ENCODE data around the gene ZNF784.

Gene ZNF784

DNA sequence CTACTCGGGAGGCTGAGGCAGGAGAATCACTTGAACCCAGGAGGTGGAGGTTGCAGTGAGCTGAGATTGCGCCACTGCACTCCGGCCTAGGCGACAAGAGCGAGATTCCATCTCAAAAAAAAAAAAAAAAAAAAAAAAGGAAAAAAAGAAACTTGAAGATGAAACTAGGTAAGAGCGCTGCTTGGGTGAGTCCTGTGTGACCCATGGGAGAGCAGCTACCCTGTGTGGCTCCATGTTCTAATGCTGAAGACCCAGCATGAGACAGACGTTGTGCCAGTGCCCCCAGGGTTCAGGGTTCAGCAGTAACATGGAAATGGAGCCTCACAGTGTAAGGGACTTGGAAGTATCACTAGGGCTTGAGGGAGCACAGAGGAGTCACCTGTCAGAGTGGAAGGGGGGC, 5.9 kb downstream of the ZNF784 start:
- no peak for DNase-seq

DNA sequence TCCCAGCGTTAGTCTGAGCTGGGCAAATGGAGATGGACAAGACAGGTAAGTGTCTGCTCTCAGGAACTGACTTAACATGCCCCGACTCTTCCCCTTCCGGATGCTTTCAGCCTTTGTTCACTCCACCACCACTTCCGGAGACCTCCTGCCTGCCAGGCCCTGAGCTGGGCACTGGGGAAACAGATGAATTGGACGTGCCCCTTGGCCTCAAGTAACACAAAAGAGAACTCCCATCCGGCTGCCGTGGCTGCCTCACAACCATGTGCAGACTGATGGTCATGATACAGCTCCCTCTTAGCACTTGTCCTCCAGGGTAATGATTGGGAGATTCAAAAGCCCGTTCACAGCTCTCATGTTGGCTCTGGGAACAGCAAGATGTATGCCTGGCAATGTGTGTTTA, 6.9 kb downstream of the ZNF784 start:
- DNase-seq, result no peak

DNA sequence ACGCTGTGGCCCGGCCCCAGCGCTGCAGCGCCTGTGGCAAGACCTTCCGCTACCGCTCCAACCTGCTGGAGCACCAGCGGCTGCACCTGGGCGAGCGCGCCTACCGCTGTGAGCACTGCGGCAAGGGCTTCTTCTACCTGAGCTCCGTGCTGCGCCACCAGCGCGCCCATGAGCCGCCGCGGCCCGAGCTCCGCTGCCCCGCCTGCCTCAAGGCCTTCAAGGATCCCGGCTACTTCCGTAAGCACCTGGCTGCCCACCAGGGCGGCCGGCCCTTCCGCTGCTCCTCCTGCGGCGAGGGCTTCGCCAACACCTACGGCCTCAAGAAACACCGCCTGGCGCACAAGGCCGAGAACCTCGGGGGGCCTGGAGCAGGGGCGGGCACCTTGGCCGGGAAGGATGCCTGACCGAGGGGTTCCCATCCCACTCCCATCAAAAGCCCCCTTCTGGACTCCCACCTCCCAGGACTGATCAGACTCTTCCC, 7.9 kb downstream of the ZNF784 start:
- DNase-seq, result no peak

DNA sequence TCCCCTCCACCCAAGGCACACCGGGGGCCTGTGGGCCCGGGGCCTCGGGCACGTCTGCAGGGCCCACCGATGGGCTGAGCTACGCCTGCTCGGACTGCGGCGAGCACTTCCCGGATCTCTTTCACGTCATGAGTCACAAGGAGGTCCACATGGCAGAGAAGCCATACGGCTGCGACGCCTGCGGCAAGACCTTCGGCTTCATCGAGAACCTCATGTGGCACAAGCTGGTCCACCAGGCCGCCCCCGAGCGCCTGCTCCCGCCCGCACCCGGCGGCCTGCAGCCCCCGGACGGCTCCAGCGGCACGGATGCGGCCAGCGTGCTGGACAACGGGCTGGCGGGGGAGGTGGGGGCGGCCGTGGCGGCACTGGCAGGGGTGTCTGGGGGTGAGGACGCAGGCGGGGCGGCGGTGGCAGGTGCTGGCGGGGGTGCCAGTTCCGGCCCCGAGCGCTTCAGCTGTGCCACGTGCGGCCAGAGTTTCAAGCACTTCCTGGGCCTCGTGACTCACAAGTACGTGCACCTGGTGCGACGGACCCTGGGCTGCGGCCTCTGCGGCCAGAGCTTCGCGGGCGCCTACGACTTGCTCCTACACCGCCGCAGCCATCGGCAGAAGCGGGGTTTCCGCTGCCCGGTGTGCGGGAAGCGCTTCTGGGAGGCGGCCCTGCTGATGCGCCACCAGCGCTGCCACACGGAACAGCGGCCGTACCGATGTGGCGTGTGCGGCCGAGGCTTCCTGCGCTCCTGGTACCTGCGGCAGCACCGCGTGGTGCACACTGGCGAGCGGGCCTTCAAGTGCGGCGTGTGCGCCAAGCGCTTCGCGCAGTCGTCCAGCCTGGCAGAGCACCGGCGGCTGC, 8.6 kb downstream of the ZNF784 start:
- no peak for DNase-seq

DNA sequence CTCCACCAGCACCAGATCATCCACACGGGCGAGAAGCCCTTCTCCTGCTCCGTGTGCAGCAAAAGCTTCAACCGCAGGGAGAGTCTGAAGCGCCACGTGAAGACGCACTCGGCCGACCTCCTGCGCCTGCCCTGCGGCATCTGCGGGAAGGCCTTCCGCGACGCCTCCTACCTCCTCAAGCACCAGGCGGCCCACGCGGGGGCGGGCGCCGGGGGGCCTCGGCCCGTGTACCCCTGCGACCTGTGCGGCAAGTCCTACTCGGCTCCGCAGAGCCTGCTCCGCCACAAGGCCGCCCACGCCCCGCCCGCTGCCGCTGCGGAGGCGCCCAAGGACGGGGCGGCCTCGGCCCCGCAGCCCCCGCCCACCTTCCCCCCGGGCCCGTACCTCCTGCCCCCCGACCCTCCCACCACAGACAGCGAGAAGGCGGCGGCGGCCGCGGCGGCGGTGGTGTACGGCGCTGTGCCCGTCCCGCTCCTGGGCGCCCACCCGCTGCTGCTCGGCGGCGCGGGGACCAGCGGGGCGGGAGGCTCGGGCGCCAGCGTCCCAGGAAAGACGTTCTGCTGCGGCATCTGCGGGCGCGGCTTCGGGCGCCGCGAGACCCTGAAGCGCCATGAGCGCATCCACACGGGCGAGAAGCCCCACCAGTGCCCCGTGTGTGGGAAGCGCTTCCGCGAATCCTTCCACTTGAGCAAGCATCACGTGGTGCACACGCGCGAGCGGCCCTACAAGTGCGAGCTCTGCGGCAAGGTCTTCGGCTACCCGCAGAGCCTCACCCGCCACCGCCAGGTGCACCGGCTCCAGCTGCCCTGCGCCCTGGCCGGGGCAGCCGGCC, 9.4 kb downstream of the ZNF784 start:
- DNase-seq, result no peak

DNA sequence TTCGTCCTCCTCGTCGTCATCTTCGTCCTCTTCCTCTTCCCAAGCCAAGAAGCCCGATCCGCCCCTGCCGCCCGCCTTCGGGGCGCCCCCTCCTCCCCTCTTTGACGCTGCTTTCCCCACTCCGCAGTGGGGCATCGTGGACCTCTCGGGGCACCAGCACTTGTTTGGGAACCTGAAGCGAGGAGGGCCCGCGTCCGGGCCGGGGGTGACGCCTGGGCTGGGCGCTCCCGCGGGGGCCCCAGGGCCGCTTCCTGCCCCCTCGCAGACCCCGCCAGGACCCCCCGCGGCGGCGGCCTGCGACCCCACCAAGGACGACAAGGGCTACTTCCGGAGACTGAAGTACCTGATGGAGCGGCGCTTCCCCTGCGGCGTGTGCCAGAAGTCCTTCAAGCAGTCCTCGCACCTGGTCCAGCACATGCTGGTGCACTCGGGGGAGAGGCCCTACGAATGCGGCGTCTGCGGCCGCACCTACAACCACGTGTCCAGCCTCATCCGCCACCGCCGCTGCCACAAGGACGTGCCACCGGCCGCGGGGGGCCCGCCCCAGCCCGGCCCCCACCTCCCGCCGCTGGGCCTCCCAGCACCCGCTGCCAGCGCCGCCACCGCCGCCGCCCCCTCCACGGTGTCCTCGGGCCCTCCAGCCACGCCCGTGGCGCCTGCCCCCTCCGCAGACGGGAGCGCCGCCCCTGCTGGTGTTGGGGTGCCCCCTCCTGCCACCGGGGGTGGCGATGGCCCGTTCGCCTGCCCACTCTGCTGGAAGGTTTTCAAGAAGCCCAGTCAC, 10.2 kb downstream of the ZNF784 start:
- no peak for DNase-seq

DNA sequence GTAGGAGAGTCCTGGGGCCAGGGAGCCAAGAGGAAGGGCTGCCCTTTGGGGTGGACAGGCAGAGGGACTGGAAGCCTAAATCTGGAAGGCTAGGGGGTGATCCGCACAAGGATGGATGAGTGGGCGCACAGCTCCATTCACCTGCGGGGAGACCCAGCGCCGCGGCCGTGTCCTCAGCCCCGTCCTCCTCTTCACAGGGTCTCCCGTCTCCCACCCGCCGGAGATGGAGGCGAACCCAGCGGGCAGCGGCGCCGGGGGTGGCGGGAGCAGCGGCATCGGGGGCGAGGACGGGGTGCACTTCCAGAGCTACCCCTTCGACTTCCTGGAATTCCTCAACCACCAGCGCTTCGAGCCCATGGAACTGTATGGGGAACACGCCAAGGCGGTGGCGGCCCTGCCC, 11.0 kb downstream of the ZNF784 start:
- no peak for DNase-seq

DNA sequence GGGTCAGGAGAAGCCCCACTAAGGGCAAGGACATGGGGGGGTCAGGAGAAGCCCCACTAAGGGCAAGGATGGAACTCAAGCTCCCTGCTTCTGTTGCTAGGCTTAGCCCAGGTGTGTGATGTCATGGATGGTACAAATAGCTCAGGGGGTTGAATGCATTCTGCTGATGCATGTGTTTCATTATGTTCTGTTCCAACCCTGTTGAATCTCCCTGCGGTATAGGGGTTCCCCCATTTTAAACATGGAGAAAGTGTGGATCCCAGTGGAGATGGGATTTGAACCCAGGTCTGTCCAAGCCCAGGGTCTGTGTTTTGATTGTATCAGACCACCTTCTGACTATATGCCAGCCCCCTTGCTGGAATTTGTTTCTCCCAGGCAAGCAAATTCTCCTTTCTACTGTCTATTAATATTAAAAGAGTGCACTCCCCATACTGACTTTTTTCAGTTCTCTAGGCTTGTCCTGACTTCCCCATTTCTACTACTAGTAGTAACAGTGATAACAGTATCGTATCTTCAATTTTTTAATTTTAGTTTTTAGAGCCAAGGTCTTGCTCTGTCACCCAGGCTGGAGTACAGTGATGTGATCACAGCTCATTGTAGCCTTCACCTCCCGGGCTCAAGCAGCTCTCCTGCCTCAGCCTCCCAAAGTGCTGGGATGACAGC, 12.3 kb downstream of the ZNF784 start:
- DNase-seq, result no peak

DNA sequence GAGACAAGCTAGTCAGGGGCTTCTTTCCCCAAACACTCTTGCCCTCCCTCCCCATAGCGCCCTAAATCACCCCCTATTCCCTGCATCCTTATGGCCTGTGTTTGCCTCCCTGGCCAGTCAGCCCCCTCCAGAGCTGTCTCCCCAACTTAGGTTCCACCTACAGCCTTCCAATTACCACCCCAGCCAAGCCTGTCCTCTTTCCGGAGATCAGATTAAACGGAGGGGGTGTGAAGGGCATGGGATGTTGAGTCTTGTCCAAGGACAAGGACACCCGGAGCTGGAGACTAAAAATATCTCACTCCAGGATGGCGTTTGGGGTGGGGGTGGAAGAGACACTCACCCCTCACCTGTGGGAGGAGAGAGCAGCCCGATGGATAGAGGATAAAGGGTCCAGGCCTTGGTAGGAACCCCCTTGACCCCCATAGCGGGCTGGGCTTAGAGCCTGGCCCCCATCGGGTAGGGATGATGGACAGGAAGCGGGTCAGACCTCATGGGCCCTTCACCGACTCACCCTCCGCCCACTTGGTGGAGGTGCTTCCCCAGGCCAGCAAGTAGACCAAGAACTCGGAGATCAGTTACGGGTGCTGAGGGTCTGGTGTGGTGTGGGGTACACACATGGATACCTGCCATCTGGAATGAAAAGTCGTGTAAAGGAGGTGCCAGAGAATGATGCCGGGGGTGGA, 12.9 kb downstream of the ZNF784 start:
- DNase-seq, result no peak

DNA sequence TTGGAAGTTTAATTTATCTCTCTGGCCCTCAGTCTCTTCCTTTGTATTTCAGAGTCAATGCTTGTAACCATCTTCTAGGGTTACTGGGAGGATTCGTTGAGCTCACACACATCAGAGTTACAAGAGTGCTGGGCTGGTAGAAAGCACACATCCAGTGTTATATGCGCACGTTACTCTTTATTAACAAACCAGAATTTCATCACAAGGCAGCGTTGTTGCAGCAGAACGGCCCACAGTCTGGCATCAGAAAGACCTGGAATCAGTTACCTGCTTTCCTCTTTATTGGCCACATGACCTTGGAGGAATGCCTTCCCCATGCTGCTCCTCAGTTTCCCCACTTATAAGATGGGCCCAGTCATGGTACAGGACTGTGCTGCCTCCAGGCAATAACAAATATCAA, 15.0 kb downstream of the ZNF784 start:
- DNase-seq, result no peak

DNA sequence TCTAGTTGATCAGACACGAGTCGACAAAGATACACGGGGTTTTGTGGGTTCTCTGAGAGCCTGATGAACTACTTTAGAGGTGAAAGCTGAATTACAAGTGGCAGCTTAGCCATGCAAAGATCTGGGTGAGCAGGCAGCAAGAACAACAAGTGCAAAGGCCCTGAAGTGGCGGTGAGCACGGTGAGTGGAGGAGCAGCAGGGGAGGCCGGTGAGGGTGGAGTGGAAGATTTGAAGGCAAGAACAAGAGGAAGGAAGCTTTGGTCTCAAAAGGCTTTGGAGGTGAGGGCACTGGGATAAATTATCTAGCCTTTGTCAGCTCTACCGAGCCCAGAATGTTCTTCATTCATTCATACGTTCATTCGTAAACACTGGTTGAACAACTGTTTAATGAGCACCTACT, 17.5 kb downstream of the ZNF784 start:
- DNase-seq, result no peak

DNA sequence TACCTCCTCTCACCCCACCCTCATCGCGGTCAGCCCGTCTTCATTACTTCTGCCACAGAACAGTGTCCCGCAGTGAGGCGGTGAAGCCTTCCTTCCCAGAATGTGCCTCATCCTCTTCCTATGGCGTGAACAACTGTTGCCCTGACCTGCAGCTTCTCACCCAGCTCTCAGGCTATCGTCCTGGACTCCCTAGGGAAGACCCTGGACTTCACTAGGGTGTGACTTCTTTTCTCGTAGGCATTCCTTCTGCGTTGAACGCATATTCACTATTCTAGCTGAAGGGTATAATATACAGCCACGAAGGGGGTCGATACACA, 17.9 kb downstream of the ZNF784 start:
- DNase-seq, result no peak

DNA sequence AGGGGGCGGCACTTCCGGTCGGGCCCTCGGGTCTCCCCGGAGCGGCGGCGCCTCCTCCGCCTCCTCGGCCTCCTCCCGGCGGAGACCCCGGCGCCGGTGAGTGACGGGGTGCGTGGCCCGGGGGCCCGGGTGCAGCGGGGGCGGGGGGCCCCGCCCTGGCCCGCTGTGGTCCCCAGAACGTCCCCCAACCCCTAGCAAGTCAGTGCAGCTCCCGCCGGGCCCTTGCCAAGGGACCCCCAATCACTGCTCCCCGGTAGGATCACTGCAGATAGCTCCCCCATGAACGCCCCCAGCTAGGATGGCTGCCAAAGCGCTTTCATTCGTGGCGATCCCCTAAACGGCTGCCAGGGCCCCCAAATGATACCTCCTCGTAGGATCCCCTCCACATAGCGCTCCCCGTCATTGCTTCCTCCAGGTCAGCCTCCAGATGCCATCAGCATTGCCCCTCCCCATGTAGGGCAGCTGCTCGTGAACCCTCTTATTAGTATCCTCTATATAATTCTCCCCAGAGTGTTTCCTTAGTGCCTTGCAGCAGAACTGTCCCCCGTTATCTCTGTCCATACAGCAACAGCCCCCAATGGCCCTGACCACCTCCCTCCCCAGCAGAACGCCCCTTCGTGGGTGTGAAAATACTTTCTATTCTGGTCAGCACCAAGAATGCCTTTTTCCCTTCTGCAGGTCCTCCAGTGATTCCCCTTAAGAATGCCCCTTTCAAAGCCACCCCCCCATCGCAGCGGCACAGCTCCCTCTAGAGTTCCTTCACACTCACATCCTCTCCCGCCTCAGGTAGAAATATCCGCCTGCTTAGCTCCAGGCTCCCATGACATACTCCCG, 18.5 kb downstream of the ZNF784 start, which contains the start of gene ZNF865:
TSS of gene ZNF865 (plus strand) at position 11 of the 834 bp plus-strand sequence. CDS start 7,972 bp downstream, outside the sequence.
- peak; percentile 84 for DNase-seq

DNA sequence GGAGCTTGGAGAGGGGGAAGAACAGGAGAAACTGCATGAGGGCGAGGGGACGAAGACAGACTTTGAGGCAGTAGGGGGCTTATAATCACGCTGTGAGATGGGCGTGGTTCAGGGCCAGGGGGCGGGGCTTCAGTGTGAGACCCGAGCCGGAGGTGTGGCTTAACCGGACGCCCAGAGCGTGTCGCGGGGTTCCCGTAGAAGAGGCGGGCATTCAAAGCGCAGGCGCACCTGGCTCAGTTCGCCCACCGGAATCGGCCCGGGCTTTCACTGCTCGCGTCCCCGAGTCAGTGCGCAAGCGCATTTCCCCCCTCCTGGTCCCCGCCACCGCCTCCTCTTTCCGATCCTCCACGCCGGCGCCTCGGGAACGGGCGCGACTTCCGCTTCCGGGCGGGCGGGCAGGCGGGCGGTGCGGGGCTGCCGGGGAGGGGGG, 19.1 kb downstream of the ZNF784 start:
- DNase-seq, result peak; percentile 99

DNA sequence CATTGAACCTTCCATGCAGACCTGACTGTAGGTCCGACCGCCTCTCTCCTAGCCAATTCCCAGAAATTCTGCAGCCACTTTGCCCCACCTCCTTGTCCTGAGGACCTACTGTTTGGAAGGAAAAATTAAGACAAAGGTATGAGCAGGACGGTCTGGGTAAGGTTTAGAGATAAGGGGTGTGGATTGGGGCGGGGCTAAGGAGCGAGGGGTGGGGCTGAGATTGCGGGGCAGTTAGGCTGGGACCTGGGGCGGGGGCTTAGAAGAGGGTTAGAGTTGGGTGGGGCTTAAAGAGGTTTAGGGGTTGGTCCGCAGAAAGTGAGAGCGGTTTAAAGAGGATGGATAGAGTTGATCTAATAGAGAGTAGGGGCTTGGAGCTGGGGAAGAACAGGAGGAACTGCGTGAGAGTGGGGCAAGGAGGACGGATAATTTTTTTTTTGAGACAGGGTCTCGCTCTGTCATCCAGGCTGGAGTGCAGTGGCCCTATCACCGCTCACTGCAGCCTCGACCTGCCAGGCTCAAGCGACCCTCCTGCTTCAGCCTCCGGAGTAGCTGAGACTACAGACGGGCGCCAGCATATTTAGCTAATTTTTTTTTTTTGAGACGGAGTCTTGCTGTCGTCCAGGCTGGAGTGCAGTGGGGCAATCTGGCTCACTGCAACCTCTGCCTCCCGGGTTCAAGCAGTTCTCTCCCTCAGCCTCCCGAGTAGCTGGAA, 20.6 kb downstream of the ZNF784 start:
- DNase-seq, result no peak

DNA sequence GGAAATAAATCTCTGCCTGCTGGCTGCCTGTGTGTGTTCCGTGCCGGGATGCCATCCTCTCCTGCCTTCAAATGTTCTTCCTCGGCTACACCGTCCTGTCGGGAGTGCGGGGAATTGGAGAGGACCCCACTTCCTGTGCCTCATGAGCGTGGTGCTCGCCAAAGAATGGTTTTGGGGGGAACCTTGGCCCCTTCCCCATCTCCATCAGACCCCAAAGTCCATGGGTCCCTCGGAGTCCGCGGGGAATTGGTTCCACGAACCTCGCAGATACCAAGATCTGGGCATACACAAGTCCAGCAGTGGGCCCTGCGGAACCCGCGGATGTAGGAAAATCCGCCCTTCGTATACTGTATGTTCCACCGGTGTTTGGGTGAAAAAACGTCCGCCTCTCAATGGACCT, 21.3 kb downstream of the ZNF784 start:
- no peak for DNase-seq

DNA sequence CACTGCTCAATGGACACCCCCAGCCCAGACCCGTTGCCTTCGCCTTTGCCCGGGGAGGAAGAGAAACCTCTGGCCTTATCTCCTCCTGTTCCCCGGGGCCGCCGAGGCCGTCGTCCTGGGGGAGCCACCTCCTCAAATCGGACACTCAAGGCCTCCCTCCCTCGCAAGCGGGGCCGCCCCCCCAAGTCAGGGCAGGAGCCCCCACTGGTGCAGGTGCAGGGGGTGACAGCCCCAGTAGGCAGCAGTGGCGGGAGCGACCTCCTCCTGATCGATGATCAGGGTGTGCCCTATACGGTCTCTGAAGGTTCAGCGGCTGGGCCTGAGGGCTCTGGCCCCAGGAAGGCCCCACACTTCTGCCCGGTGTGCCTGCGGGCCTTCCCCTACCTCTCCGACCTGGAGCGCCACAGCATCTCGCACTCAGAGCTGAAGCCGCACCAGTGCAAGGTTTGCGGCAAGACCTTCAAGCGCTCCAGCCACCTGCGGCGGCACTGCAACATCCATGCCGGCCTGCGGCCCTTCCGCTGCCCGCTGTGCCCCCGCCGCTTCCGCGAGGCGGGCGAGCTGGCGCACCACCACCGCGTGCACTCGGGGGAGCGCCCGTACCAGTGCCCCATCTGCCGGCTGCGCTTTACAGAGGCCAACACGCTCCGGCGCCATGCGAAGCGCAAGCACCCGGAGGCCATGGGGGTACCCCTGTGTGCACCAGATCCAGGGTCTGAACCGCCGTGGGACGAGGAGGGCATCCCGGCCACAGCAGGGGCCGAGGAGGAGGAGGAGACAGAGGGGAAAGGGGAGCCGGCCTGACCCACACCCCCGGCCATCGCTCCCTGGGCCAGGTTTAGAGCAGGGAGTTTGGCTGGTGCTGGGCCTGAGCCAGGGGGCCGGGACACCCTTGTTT, 22.0 kb downstream of the ZNF784 start:
- DNase-seq, result no peak

DNA sequence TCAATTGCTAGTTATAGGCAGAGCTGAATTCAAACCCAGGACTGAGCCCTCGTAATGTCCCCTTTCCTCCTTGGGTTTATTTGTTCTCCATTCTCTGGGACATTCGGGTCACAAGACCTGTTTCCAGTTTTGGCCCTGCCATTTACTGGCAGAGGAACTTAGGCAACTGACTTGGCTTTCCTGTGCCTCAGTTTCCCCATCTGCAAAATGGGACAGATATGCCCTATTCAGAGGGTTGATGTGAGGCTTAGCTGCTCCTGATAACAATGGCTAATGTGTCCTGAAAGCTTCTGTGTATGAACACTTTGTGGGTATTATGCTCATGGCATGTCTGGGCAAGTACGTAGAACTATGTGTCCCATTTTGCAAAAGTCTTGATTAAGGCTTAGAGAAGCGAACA, 23.3 kb downstream of the ZNF784 start:
- DNase-seq, result no peak

DNA sequence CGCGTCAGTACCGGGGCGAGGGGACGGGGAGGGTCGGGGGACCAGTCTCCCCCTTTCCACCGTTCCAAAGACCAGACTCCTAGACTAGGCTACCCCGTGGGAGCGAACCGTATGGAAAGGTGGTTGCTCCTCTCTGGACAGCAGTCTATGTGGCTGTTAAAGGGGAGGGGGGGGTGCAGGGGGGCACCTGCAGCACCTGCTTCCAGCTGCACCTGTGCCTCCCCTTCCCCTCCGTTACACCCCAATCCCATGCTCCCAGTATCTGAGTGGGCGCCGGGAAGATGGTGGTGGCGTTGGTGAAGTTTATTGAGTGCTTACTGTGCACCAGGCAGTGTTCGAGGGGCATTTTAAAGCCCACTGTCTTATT, 23.7 kb downstream of the ZNF784 start:
- no peak for DNase-seq
